Measurements from ENCODE around the gene SLC6A4.

Gene SLC6A4

GRCh38 chr17:30186761-30187160 lies 48.7 kb downstream of the SLC6A4 start:
- H3K4me3 ChIP-seq (ENCODE audit: low read length, poor library complexity, severe bottlenecking) = no peak overlapping the region
- H3K9me3 ChIP-seq (ENCODE audit: insufficient read depth, low read depth, low read length) = no peaks in the 10 kb centered on the region
- no peak overlapping the region for H3K4me2 ChIP-seq (ENCODE audit: low read depth, low read length, poor library complexity, severe bottlenecking)
- no peak overlapping the region for H2AFZ ChIP-seq (ENCODE audit: low read length)
- no peaks in the 10 kb centered on the region for H3K79me2 ChIP-seq (ENCODE audit: insufficient read depth, low read length)
- no peak overlapping the region for H3K9ac ChIP-seq (ENCODE audit: low read depth, low read length, poor library complexity, severe bottlenecking)
- no peaks in the 10 kb centered on the region for H3K27me3 ChIP-seq (ENCODE audit: insufficient read depth, low read length, poor library complexity, severe bottlenecking)
- no peaks in the 10 kb centered on the region for H3K4me1 ChIP-seq (ENCODE audit: insufficient read depth, low read length, poor library complexity, severe bottlenecking)
- H3F3A ChIP-seq (ENCODE audit: low read depth) = no peaks in the 10 kb centered on the region
- TF ChIP-seq CTCF (conservative IDR thresholded peaks at IDR 0.05; ENCODE audit: low read length) (no peak), EZH2phosphoT487 (IDR thresholded peaks at IDR 0.05; ENCODE audit: borderline replicate concordance) (no peak)
- no peaks in the 10 kb centered on the region for H4K20me1 ChIP-seq (ENCODE audit: insufficient read depth, low read length, poor library complexity, severe bottlenecking)
- H3K36me3 ChIP-seq (ENCODE audit: insufficient read depth, low read length) = peaks cover 38% of the 10 kb centered on the region; the same call in 1 of the 2 replicates
- no peaks in the 10 kb centered on the region for H3K9me2 ChIP-seq (replicated peaks; ENCODE audit: low read depth, low read length)

GRCh38 chr17:30176855-30177254 lies 58.6 kb downstream of the SLC6A4 start:
- Histone ChIP-seq H3K79me2 (ENCODE audit: insufficient read depth, low read length) (no peaks in the 10 kb centered on the region), H3K4me1 (ENCODE audit: insufficient read depth, low read length, poor library complexity, severe bottlenecking) (no peaks in the 10 kb centered on the region), H4K20me1 (ENCODE audit: insufficient read depth, low read length, poor library complexity, severe bottlenecking) (no peaks in the 10 kb centered on the region), H3K36me3 (ENCODE audit: insufficient read depth, low read length) (peaks cover 50% of the 10 kb centered on the region; the same call in 1 of the 2 replicates), H3K4me3 (ENCODE audit: low read length, poor library complexity, severe bottlenecking) (no peak overlapping the region), H3F3A (ENCODE audit: low read depth) (no peaks in the 10 kb centered on the region), H2AFZ (ENCODE audit: low read length) (no peak overlapping the region), H3K27me3 (ENCODE audit: insufficient read depth, low read length, poor library complexity, severe bottlenecking) (no peaks in the 10 kb centered on the region), H3K9me3 (ENCODE audit: insufficient read depth, low read depth, low read length) (no peaks in the 10 kb centered on the region), H3K9ac (ENCODE audit: low read depth, low read length, poor library complexity, severe bottlenecking) (no peak overlapping the region), H3K9me2 (replicated peaks; ENCODE audit: low read depth, low read length) (no peaks in the 10 kb centered on the region), H3K4me2 (ENCODE audit: low read depth, low read length, poor library complexity, severe bottlenecking) (no peak overlapping the region)
- no peak for TF ChIP-seq CTCF (conservative IDR thresholded peaks at IDR 0.05; ENCODE audit: low read length)
- no peak for TF ChIP-seq EZH2phosphoT487 (IDR thresholded peaks at IDR 0.05; ENCODE audit: borderline replicate concordance)

GRCh38 chr17:30174556-30174955 lies 60.9 kb downstream of the SLC6A4 start:
- H3K4me3 ChIP-seq (ENCODE audit: low read length, poor library complexity, severe bottlenecking) = no peak overlapping the region
- peaks cover 31% of the 10 kb centered on the region; the same call in 1 of the 2 replicates for H3K36me3 ChIP-seq (ENCODE audit: insufficient read depth, low read length)
- no peak overlapping the region for H3K9ac ChIP-seq (ENCODE audit: low read depth, low read length, poor library complexity, severe bottlenecking)
- TF ChIP-seq EZH2phosphoT487 (IDR thresholded peaks at IDR 0.05; ENCODE audit: borderline replicate concordance) (no peak), CTCF (conservative IDR thresholded peaks at IDR 0.05; ENCODE audit: low read length) (no peak)
- H3K4me1 ChIP-seq (ENCODE audit: insufficient read depth, low read length, poor library complexity, severe bottlenecking) = no peaks in the 10 kb centered on the region
- H3F3A ChIP-seq (ENCODE audit: low read depth) = no peaks in the 10 kb centered on the region
- no peaks in the 10 kb centered on the region for H3K79me2 ChIP-seq (ENCODE audit: insufficient read depth, low read length)
- H3K4me2 ChIP-seq (ENCODE audit: low read depth, low read length, poor library complexity, severe bottlenecking) = no peak overlapping the region
- H3K9me2 ChIP-seq (replicated peaks; ENCODE audit: low read depth, low read length) = no peaks in the 10 kb centered on the region
- H4K20me1 ChIP-seq (ENCODE audit: insufficient read depth, low read length, poor library complexity, severe bottlenecking) = no peaks in the 10 kb centered on the region
- H3K27me3 ChIP-seq (ENCODE audit: insufficient read depth, low read length, poor library complexity, severe bottlenecking) = no peaks in the 10 kb centered on the region
- H3K9me3 ChIP-seq (ENCODE audit: insufficient read depth, low read depth, low read length) = no peaks in the 10 kb centered on the region
- H2AFZ ChIP-seq (ENCODE audit: low read length) = no peak overlapping the region
